HG02763 (cell line): ENCODE results near the gene CSKMT.
"Not testable (repeated sequence)": the region's sequence is repeated elsewhere in the genome, so short reads cannot be mapped to it uniquely, and the experiment has no call there.

Source experiments
- ATAC-seq: cut with Tn5 transposase; IDR thresholded peaks from one replicate; pipeline ENCODE4 v1.9.1; 2021; ENCODE audit warnings: mild to moderate bottlenecking, moderate library complexity; ENCODE audit not compliant: unreplicated experiment

Gene CSKMT, protein sequence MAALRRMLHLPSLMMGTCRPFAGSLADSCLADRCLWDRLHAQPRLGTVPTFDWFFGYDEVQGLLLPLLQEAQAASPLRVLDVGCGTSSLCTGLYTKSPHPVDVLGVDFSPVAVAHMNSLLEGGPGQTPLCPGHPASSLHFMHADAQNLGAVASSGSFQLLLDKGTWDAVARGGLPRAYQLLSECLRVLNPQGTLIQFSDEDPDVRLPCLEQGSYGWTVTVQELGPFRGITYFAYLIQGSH

DNA sequence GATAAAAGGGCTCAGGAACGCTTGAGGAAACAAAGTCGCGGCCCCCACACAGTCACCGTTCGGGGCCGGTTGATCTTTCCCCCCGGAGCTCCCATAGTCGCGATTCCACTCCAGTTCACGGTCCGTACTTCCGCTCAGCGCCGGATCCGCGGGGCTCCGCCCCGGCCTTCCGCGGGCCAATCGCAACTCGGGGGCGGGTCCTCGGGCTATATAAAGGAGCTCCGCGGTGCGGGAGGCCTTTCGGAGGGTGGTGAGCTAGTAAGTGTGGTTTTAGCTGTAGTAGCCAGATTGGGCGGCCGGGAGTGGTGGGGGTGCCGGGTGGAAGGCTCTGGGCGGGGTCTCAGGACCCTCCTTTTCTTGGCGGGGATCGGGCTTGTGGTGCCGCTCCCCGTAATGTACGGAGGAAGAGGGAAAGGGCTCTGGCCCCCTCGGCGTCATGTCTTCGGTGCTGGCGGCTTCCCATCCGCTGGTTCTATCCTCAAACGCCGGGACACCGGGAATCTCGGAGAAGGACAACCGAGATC lies at the start of gene CSKMT, which contains the start of gene C11orf98:
Gene CSKMT (plus strand): TSS at position 238 of the 524 bp plus-strand sequence. CDS start 568 bp downstream, outside the sequence.
Gene C11orf98 (minus strand): TSS at position 136 of the 524 bp plus-strand sequence. CDS start 41 bp downstream, at position 95.
- peak; percentile 88 for ATAC-seq

DNA sequence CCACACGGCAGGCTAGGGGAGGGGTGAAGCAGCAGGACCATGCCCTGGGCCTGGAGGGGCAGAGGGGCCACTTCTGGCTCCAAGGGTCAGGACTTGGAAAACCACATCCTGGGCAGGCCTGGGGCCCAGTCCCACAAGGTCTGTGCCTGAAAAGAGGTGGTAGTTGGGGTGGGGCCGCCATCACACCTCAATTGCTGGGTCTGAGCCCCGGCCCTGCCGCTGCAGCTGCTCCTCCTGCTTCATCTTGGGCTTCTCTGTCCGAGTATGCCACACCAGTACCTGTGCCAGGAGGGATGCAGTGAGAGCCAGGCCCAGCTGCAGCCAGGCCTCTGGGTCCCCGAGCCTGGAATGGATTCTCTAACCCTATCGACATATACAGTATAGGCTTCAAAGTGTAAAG lies 49.6 kb upstream of the CSKMT start:
- no peak for ATAC-seq

DNA sequence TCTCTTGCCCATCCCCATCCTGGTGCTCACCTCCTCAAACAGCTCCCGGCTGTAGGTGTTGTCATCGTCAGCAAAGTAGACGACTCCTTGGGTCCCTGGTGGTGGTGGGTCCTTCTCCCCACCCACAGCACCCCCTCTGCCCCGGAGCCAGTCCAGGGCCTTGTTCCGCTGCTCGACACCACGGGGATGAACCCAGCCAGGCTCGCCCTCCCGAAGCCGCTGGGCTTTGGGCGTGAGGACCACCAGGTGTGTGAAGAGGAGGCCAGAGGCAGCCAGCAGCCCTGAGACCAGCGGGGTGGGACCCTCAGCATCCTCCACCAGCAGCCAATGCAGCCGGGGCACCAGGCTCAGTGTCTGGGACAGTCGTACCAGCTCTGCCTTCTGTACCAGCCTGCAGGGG lies 48.2 kb upstream of the CSKMT start:
- not testable (repeated sequence) for ATAC-seq

DNA sequence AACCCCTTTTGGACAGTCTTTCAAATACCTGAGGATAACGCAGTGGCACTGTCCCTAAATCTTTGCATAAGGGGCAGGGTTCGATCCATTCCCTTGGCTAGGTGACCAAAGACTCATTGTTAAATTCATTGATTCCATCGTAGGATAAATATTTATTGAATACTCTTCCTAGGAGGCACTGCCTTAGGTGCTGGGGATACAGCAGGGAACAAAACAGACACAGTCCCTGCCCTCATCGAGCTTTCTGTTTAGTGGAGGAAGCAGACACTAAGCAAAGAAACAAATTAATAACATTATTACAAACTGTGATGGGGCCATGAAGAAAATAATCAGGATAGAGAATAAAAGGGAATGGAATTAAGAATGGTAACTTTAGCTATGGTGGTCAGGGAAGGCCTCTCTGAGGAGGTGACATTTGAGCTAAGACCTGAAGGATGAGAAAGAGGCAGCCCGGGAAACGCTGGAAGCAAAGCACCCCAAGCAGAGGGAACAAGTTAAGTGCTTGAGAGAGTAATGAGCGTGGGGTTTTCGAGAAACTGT lies 44.0 kb upstream of the CSKMT start:
- ATAC-seq: no peak

DNA sequence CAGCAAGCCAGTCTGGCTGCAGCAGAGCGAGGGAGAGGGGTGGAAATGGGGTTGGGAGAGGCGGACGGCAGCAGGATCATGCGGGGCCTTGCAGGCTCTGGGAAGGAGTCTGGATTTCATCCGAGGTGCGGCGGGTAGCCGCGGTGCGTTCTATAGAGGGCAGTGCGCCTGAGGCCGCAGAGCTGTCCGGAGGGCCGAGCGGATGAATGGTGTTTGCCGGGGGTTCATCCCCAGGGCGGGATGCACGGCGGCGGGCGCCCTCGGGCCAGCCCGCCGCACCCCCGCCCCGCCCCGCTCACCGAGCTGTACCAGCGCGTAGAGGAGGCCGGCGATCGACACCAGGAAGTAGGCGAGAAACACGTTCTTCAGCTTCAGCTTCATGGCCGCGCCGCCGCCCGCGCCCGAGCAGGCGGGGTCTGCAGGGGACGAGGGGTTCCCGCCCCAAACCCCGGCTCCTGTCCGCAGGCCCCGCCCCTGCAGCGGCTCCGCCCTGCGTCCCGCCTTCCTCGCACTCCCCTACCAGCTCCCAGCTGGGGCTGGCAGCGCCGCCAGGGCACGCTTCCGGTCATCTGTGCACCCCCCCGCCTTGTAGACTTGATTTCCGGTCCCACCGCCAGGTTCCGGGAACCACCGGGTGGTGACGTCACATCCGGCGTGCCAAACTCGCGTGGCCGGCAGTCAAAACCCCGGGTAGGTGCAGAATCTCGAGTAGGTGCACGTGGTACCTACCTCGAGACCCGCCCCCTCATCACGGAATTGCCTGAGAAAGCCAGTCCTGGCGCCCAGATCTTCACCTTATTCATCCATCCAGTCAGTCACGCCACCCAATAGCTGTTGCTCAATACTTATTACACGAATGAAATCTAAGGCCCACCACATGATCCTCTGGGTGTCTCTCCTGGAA lies 43.3 kb upstream of the CSKMT start, which contains the start of gene B3GAT3:
Gene B3GAT3 (minus strand): TSS at position 420 of the 904 bp plus-strand sequence. CDS start 39 bp downstream, at position 381.
- ATAC-seq: peak; percentile 89

DNA sequence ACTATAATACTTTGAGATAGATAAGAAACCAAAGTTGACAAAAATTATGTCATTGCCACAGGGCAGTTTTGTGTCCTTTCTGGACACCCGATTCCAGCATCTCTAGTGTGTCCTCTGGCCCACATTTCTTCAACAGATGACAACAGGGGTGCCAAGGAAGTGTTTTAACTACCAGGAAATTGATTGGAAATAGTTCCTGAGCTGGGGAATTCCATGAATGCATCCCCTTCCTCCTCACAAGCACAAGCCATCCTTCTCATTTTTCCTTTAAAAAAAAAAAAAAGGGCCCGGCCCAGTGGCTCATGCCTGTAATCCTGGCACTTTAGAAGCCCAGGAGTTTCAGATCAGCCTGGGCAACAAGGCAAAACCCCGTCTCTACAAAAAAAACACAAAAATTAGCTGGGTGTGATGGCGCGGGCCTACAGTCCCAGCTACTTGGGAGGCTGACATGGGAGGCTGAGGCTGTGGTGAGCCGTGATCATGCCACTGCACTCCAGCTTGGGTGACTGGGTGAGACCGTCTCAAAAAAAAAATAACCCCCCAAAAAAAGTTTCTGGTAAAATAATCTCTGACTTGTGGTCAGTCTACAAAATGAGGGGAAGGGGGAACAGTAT lies 42.5 kb upstream of the CSKMT start:
- ATAC-seq: no peak

DNA sequence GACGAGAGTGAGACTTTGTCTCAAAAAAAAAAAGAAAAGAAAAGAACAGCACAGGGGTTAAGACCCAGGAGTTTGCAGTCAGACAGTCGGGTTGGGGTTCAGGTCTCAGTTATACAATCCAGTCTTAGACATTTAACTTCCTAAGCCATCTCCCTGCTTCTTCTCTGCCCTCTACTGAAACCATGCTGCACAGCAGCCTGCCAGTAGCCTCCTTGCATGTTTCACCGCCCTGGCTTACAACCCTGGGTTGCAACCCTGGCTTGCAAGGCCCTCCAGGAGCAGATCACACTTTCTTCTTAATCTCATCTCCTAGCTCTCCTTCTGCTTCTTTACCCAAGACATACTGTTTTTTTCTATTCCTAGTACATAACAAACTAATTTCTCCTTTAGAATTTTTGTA lies 37.4 kb upstream of the CSKMT start:
- ATAC-seq: no peak

DNA sequence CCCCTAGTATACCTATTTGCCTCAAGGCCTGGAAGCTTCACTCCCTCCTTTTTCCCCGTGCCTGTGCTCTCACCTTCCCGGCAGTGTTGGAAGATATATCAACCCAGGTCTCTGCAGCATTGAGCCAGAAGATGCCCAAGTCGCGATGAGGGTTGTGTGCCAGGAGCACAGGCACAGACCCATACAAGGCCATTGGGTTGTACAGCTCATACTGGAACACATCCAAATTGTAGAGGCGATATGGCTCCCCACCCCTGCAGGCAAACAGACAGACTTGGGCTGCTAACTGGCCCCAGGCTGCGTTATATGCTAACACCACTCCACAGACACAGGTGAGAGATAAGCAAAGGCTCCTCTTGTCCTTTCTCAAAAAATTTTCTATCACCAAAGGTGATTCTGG lies 32.6 kb upstream of the CSKMT start:
- ATAC-seq: no peak

DNA sequence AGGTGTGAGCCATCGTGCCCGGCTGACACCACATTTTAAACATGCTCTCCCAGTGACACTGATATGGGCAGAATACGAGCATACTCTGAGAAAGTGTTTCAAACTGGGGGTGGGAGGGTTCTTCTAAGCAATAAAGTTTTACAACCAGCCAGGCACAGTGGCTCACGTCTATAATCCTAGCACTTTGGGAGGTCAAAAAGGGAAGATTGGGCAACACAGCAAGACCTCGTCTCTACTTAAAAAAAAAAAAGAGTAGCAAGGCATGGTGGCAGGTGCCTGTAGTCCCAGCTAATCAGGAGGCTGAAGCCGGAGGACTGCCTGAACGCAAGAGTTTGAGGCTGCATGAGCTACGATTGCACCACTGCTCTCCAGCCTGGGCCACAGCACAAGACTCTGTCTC lies 20.9 kb upstream of the CSKMT start:
- ATAC-seq: no peak

DNA sequence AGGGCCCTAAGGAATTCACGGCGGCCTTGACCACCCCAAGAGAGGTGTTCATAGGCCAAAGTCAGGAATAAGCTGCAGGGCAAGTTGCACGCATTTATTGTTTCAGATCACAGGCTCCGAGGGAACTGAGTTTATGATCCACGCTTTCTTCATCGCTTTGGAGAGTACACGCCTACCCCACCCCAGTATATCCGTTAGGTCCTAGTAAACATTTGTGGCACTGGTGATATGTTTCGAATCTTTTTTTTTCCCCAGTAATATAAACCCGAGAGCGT lies 19.5 kb upstream of the CSKMT start:
- ATAC-seq: no peak

DNA sequence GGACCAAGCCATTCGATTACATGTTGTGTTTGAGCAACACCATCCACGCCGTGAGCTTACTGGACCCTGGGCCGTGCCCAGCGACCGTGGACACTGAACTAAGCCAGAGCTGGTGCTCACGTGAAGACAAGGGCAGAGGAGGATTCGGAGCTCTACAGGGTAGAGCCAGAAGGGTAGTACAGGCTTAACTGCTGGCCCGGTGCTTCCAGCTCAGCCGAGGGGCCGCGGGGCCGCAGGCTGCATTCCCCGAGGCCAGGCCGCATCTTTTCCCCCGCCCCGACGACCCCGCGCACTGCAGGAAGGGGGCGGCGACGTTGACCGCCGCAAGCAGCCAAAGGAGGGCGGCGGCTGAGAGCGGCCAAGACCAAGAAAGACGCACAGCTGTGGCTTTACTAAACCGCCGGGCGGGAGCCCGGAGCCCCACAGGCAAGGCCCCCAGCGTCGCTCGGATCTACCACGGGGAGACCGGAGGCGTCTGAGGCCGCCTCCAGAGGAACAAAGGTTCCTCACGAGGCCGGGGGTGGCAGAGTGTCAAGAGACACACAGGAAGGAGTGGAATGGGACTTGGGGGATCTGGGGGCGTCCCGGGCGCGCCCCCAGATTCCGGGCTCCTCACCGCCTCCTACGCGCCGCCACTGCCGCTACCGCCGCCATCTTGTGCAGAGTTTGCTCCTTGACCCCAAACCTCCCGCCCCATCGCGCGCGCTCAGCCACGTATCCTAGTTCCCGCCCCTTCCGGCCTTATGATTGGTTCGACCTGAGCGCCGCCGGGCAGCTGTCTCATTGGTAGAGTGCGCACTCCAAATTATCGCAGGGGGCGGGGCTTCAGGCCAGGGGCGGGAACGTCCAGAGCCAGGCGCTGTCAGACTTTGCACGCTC lies 18.9 kb upstream of the CSKMT start, which contains the start of gene GANAB:
Gene GANAB (minus strand): TSS at position 668 of the 879 bp plus-strand sequence. CDS start 14 bp downstream, at position 654.
- ATAC-seq: peak; percentile 95

DNA sequence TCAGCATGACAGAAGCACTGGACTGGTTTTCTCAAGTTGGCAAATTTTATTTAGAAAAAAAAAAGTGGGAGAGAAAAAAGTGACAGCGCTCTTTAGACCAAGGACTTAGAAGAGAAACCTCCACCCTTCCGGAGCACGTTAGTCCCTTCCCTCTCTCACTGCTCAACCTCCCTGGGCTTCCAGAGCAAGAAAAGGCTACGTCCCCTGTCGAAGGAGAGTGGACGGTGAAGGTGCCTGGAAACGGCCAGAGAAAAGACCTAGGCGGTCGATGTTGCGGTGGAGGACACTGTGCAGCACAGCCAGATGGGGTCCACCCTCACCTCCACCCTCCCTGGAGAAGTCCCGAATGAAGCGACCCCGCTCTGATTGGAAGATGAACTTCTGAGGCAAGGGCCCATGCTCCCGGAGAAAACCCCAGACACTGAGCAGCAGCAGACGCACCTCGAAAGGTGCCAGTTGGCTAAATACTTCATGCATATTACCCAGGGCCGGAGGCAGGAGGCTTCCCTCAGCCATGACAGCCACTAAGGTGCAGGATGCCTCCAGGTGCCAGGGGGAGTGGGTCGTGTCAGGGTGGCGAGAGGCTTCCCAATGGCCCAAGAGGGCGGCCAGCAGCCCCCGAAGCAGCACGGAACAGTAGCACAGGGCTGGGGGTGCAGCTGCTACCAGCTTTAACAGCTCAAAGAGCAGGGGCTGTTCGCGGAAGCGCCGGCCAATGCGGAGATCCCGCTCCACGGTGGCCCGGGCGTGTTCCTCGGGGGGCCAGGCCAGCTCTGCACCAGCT lies 18.1 kb upstream of the CSKMT start:
- no peak for ATAC-seq

DNA sequence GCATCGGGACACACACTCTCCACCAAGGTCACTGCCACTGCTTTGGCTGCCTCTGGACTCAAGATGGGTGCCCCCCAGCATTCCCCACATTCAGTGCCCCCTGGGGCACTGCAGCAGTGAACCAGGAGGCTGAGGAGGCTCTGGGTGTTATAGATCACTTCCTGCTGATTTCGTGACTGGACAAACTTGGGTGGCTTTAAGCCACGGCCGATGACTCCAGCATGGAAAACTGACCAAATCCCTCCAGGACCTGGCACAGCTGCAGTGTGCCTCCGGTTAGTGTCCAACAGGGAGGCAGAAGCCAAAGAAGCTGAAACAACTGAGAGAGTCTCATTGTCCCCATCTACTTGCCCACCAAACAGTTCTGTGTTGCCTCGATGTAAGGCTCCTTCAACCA lies 17.5 kb upstream of the CSKMT start:
- no peak for ATAC-seq

DNA sequence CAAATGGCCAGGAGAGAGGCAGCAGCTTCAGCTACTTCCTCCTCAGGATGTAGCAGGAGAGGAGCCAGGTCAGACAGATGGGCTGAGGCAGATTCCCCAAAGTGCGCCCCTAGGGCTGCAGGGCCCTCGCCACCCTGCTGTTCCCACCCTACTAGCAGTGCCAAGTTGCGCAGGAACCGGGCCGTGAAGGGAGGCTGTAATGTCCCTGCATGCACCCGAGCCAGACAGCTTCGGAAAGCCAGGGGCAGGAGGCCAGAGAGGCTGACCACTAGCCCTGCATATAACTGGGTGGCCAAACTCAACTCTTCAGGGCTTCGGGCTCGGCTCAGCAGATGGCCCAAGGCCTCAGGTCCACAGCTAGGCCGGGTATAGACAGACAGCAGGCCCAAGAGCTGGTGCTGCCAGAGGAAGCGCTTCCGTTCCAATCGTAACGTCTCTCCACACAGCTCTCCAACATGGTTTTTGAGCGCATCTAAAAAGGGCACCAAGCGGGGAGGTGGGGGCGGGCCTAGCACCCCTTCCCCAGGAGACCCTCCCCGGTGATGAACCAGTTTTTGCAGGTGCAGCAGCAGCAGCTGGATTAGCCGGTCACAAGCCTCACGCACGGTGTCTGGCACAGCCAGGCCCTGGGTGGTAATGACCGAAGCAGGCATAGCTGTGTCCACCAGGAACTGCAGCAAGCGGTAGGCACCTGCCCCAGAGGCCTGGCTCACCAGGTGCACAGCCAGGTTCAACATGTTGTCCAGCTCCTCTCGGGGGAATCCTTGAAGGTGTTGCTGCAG lies 16.7 kb upstream of the CSKMT start:
- ATAC-seq: no peak

DNA sequence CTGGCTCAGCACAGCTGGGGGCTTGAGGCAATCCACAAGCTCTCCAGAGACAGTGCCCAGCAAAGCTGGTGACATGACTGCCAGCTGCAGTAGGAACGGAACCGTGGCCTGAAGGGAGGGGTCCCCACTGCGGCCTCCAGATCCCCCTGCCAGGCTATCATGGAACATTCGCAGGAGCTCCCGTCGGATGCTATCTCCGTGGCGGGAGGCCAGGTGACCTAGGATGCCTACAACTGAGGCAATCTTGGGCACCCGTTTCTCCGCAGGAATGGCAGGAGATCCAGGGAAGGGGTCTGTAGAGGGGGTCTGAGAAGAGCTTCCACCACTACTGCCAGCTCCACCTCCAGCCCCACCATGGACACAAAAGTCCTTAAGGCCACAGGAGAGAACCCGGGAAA lies 16.1 kb upstream of the CSKMT start:
- ATAC-seq: no peak

DNA sequence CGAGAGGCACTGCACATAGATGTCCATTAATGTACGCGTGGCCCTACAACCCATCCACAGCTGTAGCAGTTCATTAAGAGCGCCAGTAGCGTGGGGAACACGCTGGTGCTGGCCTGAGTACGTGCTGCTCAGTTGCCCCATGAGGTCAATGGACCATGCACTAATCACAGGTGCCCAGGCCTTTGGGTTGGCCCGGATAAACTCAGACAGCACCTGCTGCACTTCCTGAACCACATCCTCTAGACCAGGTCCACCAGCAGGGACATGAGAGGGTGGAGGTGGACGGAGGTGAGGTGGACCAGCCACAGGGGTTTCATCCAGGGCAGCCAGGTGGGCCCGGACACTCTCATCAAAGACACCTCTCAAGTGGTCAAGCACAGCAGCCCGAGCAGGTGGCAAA lies 15.6 kb upstream of the CSKMT start:
- ATAC-seq: no peak

DNA sequence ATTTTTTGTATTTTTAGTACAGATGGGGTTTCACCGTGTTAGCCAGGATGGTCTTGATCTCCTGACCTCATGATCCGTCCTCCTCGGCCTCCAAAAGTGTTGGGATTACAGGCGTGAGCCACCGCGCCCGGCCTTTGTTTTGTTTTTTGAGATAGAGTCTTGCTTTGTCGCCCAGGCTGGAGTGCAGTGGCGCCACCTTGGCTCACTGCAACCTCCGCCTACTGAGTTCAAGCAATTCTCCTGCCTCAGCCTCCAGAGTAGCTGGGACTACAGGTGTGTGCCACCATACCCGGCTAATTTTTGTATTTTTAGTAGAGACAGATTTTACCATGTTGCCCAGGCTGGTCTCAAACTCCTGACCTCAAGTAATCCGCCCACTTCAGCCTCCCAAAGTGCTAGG lies 14.8 kb upstream of the CSKMT start:
- ATAC-seq: not testable (repeated sequence)

DNA sequence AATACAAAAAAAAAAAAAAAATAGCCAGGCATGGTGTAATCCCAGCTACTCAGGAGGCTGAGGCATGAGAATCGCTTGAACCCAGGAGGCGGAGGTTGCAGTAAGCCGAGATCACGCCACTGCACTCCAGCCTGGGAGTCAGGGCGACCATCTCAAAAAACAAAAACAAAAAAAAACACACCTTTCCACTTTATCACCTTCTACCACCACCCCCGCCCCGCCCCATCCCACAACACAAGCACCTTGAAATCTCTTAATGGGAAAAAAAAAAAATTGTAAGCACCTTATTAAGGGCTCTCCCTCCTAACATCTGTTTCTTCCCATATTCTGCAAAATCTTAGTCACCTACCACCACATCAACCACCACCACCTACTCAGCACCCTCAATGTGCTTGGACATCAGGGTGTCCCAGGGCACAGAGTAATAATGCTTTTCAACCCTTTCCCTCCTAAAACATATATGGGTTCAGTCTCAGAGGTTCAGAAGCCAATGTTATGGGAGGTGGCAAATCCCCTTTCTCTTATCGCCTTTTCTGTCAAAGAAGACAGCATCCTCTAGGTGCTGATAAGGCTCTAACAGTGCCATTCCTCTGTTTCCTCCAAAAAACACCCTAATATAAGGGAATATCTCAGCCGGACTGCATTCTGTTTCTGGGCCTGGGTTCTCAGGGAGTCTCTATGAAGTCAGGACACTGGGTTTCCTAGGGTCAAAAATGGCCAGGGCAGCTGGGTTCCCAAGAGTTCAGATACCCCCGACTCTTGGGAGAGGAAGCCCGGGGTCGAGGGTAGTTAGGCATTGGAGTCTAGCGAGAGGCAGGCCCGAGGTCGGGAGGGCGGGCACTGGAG lies 12.7 kb upstream of the CSKMT start:
- ATAC-seq: no peak
